Caco-2 (cell line): ENCODE results near the gene PXK. TPM values are rescaled to one million over a fixed set of nuclear protein-coding genes. Genes with fewer than 3 reads are reported as not detected.

Experiments
- BruUV-seq: library from RNA; stranded (reverse); fragments of 400-500 nt; replicated peaks from 2 replicates; lab custom pipeline; 2021; lab: Mats Ljungman, UMichigan
- CTCF ChIA-PET: fragments of 300-600 bp; sonication (Branson Sonifier 250); formaldehyde crosslinking; loops from one replicate; lab custom pipeline; 2022; ENCODE audit warnings: antibody characterized with exemption; lab: Charles Lee
- POLR2A ChIA-PET: fragments of 300-600 bp; sonication (Branson Sonifier 250); formaldehyde crosslinking; loops from one replicate; lab custom pipeline; 2022; ENCODE audit warnings: antibody characterized with exemption; lab: Charles Lee
- DNase-seq, 2 experiments: peaks; one replicate each; pipeline versions ENCODE4 v3.0.0 to v3.0.0-alpha.2; 2020 to 2022
- H3K27me3 ChIP-seq: replicated peaks from 2 replicates; pipeline ENCODE4 v1.6.0; 2011; ENCODE audit warnings: low read length; ENCODE audit not compliant: control insufficient read depth, insufficient read depth
- H3K36me3 ChIP-seq: 2 replicates; pipeline ENCODE4 v1.5.1; 2011; ENCODE audit warnings: low read length; ENCODE audit not compliant: control insufficient read depth, insufficient read depth
- H3K4me1 ChIP-seq: fragments of 250-450 bp; sonication (Bioruptor Pico); 2 replicates; pipeline ENCODE4 v1.5.1; 2020; ENCODE audit warnings: mild to moderate bottlenecking
- H3K4me3 ChIP-seq: 2 replicates; pipeline ENCODE4 v1.5.1; 2011; ENCODE audit warnings: low read depth, mild to moderate bottlenecking, control low read depth, low read length
- H3K9me3 ChIP-seq: fragments of 250-450 bp; sonication (Bioruptor Pico); 2 replicates; pipeline ENCODE4 v1.5.1; 2020; ENCODE audit warnings: mild to moderate bottlenecking, moderate library complexity
- H3K27ac Mint-ChIP-seq: one replicate; pipeline ENCODE4 v1.8.0; 2022; ENCODE audit warnings: mixed read lengths; ENCODE audit not compliant: unreplicated experiment
- H3K27me3 Mint-ChIP-seq: one replicate; pipeline ENCODE4 v1.8.0; 2022; ENCODE audit warnings: mixed read lengths; ENCODE audit not compliant: insufficient read depth, unreplicated experiment
- H3K36me3 Mint-ChIP-seq: one replicate; pipeline ENCODE4 v1.8.0; 2022; ENCODE audit warnings: mild to moderate bottlenecking, mixed read lengths; ENCODE audit not compliant: insufficient read depth, unreplicated experiment
- H3K4me1 Mint-ChIP-seq: one replicate; pipeline ENCODE4 v1.8.0; 2022; ENCODE audit warnings: low read depth, mixed read lengths; ENCODE audit not compliant: unreplicated experiment
- H3K4me3 Mint-ChIP-seq: one replicate; pipeline ENCODE4 v1.8.0; 2022; ENCODE audit warnings: mild to moderate bottlenecking, moderate library complexity, mixed read lengths; ENCODE audit not compliant: unreplicated experiment
- H3K9me3 Mint-ChIP-seq: one replicate; pipeline ENCODE4 v1.8.0; 2022; ENCODE audit warnings: mixed read lengths; ENCODE audit not compliant: unreplicated experiment
- intact Hi-C: fragments of 100-400 bp; cut with micrococcal nuclease; formaldehyde crosslinking; loops from one replicate; pipeline ENCODE4 v1.10.0; 2022; ENCODE audit not compliant: unreplicated experiment
- total RNA-seq: library from RNA; stranded (reverse); gene quantifications from 2 replicates; pipeline ENCODE4 v1.2.3, GENCODE V29; 2022
- TF ChIP-seq, protein P1 (sequence below), 2 experiments: fragments of 200-600 bp in 1 of 2; IDR thresholded peaks; 1 replicate in 1 of 2; 2 replicates in 1 of 2; pipeline versions ENCODE4 v1.5.1 to v1.8.0; 2011 to 2022; ENCODE audit warnings: antibody characterized with exemption in 1 of 2, control low read depth in 1 of 2, inconsistent platforms in 1 of 2, low read depth in 1 of 2, low read length in 1 of 2, mild to moderate bottlenecking in 1 of 2, moderate library complexity in 1 of 2; ENCODE audit not compliant: insufficient read depth in 1 of 2, severe bottlenecking in 1 of 2, unreplicated experiment in 1 of 2

Gene PXK
- total RNA-seq, 1 experiment from 2014 or later, result 9.1 TPM

DNA sequence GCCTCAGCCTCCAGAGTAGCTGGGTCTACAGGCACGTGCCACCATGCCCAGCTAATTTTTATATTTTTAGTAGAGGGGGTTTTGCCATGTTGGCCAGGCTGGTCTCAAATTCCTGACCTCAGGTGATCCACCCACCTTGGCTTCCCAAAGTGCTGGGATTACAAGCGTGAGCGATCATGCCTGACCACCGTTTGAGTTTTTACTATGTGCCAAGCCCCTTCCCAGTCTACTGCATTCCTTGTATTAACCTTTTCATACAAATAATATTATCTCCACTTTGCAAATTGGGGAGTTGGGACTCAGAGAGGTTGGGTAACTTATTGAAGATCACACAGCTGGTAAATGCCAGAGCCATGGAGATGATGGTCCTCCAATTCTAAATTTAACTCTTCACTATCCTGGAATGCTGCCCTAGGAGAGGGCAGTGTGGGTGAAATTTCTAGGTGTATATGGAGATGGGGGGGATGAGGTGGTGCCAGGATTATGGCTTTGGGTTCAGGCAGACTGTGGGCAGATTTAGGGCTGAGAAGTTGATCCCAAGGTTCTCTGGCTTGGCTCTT lies 1.0 kb upstream of the PXK start:
- intact Hi-C loops, result no loop called here
- Histone ChIP-seq H3K9me3 (no peaks in the 10 kb centered on the region), H3K27me3 (no peaks in the 10 kb centered on the region; the same call in 1 of the 2 replicates), H3K4me1 (no peaks in the 10 kb centered on the region), H3K4me3 (no peak overlapping the region), H3K36me3 (no peaks in the 10 kb centered on the region)
- no peak overlapping the region for H3K27ac Mint-ChIP-seq
- no peaks in the 10 kb centered on the region for H3K27me3 Mint-ChIP-seq
- no peaks in the 10 kb centered on the region for H3K9me3 Mint-ChIP-seq
- H3K4me3 Mint-ChIP-seq, result peak overlapping the region; percentile 89
- H3K4me1 Mint-ChIP-seq, result peaks cover 13% of the 10 kb centered on the region
- ChIA-PET CTCF (no interaction called here), POLR2A (no interaction called here)
- no peak for DNase-seq
- no TSS peak for BruUV-seq
- no peaks in the 10 kb centered on the region for H3K36me3 Mint-ChIP-seq
- TF ChIP-seq, protein P1, sequence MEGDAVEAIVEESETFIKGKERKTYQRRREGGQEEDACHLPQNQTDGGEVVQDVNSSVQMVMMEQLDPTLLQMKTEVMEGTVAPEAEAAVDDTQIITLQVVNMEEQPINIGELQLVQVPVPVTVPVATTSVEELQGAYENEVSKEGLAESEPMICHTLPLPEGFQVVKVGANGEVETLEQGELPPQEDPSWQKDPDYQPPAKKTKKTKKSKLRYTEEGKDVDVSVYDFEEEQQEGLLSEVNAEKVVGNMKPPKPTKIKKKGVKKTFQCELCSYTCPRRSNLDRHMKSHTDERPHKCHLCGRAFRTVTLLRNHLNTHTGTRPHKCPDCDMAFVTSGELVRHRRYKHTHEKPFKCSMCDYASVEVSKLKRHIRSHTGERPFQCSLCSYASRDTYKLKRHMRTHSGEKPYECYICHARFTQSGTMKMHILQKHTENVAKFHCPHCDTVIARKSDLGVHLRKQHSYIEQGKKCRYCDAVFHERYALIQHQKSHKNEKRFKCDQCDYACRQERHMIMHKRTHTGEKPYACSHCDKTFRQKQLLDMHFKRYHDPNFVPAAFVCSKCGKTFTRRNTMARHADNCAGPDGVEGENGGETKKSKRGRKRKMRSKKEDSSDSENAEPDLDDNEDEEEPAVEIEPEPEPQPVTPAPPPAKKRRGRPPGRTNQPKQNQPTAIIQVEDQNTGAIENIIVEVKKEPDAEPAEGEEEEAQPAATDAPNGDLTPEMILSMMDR (IDR thresholded peaks at IDR 0.05; ENCODE audit: insufficient read depth in 1 of 2, low read depth in 1 of 2, low read length in 1 of 2, severe bottlenecking in 1 of 2, unreplicated experiment in 1 of 2), result no peak

DNA sequence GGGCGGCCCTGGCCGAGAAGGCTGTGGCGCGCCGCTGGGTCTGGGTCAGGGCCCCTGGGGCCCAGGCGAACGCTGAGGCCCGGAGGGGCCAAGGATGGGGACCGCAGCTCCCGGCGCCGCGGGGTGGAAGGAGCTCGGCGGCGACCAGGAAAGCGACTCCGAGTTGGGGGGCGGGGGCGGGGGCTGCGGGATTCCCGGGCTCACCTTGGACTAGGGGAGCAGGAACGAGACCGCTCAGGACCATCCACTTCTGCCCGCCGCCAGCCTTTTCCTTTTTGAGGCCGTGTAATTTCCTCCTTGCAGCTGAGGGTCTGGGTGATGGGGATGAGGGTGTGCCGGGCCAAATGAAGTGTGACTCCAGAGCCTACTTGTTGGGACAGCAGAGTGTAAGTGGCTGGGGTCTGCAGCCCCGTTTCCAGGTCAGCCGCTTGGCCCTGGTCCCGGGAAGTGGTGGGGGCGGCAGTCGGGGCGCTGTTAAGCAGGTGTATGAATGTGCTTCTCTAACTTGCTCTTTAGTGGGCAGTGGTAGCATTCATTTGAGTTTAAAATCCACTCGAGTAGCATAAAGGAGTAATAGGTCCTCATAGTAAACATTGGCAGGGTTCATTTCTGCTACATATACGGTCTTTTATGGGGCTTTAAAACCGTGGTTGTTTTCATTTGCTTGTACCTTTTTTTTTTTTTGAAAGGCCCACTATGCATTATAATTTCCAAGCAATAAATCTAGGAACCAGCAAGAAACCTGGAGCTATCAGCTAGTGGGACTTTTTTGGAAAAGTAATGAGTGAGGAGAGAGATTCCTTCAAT lies 717 bp downstream of the PXK start:
- H3K36me3 ChIP-seq, result no peaks in the 10 kb centered on the region
- no peaks in the 10 kb centered on the region; the same call in 1 of the 2 replicates for H3K27me3 ChIP-seq
- TF ChIP-seq, protein P1 (IDR thresholded peaks at IDR 0.05; ENCODE audit: insufficient read depth in 1 of 2, low read depth in 1 of 2, low read length in 1 of 2, severe bottlenecking in 1 of 2, unreplicated experiment in 1 of 2), result no peak
- no peaks in the 10 kb centered on the region for H3K36me3 Mint-ChIP-seq
- H3K27ac Mint-ChIP-seq, result no peak overlapping the region
- no TSS peak for BruUV-seq
- H3K9me3 ChIP-seq, result no peaks in the 10 kb centered on the region
- peak in 1 of 2 experiments; percentile 24 for DNase-seq
- H3K9me3 Mint-ChIP-seq, result no peaks in the 10 kb centered on the region
- H3K4me3 ChIP-seq, result peak overlapping the region; percentile 73
- POLR2A ChIA-PET, result interaction anchor here (0.6 kb wide), 4 partner anchors 12 to 789 kb away, joined by 3 to 7 read pairs (median 4); partner anchors contain the start of gene DNAH12
- H3K27me3 Mint-ChIP-seq, result no peaks in the 10 kb centered on the region
- peaks cover 13% of the 10 kb centered on the region for H3K4me1 Mint-ChIP-seq
- CTCF ChIA-PET, result interaction anchor here (0.6 to 1.4 kb wide), 4 partner anchors 27 to 82 kb away, joined by 3 to 11 read pairs (median 4); partner anchors contain the start of genes HTD2 and RPP14
- H3K4me1 ChIP-seq, result no peaks in the 10 kb centered on the region
- intact Hi-C loops, result loop anchor here (1.0 kb wide), 1 partner anchor 81 kb away; no protein-coding TSS in a partner anchor
- peak overlapping the region; percentile 89 for H3K4me3 Mint-ChIP-seq

DNA sequence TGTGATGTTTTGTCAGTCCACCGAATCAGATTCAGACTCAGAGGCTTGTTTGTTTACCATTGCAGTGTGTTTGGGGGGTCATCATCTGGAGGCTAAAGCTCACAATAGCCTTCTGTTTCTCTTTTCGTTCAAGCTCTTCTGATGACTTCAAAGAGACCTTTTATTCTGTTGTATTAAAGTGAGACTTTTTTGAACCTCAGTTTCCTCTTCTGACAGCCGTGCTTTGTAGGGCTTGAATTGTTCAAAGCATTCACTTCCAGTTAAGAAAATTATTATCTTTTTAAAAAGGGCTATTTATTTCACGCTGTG lies 1.3 kb downstream of the PXK start:
- DNase-seq, result no peak
- no peaks in the 10 kb centered on the region for H3K36me3 ChIP-seq
- intact Hi-C loops, result no loop called here
- peak overlapping the region; percentile 73 for H3K4me3 ChIP-seq
- ChIA-PET POLR2A (no interaction called here), CTCF (interaction anchor here (0.6 to 1.4 kb wide), 4 partner anchors 28 to 82 kb away, joined by 3 to 11 read pairs (median 4); partner anchors contain the start of genes HTD2 and RPP14)
- H3K27ac Mint-ChIP-seq, result no peak overlapping the region
- no peaks in the 10 kb centered on the region for H3K4me1 ChIP-seq
- H3K27me3 ChIP-seq, result no peaks in the 10 kb centered on the region; the same call in 1 of the 2 replicates
- H3K4me1 Mint-ChIP-seq, result peaks cover 13% of the 10 kb centered on the region
- H3K27me3 Mint-ChIP-seq, result no peaks in the 10 kb centered on the region
- H3K9me3 Mint-ChIP-seq, result no peaks in the 10 kb centered on the region
- no peaks in the 10 kb centered on the region for H3K9me3 ChIP-seq
- no TSS peak for BruUV-seq
- TF ChIP-seq, protein P1 (IDR thresholded peaks at IDR 0.05; ENCODE audit: insufficient read depth in 1 of 2, low read depth in 1 of 2, low read length in 1 of 2, severe bottlenecking in 1 of 2, unreplicated experiment in 1 of 2), result no peak
- peaks cover under 1% of the 10 kb centered on the region for H3K36me3 Mint-ChIP-seq
- peak overlapping the region; percentile 89 for H3K4me3 Mint-ChIP-seq
